DMS 273 (cell line): Measurements from ENCODE around the gene LIPE.
"Not testable (repeated sequence)": the region's sequence is repeated elsewhere in the genome, so short reads cannot be mapped to it uniquely, and the experiment has no call there.

Experiments used
- DNase-seq: peaks from one replicate; lab custom pipeline; 2025; ENCODE audit not compliant: unreplicated experiment; lab: John Stamatoyannopoulos, UW

The LIPE gene

GRCh38 chr19:42427313-42427712 lies at the start of gene LIPE:
LIPE (minus strand) TSS chr19:42427388; CDS start chr19:42427149, 239 bp downstream.
- peak; percentile 40 for DNase-seq

GRCh38 chr19:42475366-42475765 lies 48.2 kb upstream of the LIPE start:
- DNase-seq = no peak

GRCh38 chr19:42474743-42475142 lies 47.6 kb upstream of the LIPE start:
- no peak for DNase-seq

- no peak for DNase-seq
Observed at GRCh38 chr19:42473686-42474085, 46.5 kb upstream of the LIPE start.

GRCh38 chr19:42472402-42473147 lies 45.4 kb upstream of the LIPE start:
- no peak for DNase-seq

- peak; percentile 16 for DNase-seq
Observed at GRCh38 chr19:42471554-42472249, 44.5 kb upstream of the LIPE start.

GRCh38 chr19:42469311-42470235 lies 42.4 kb upstream of the LIPE start:
- no peak for DNase-seq

GRCh38 chr19:42468273-42468796 lies 41.1 kb upstream of the LIPE start:
- peak; percentile 51 for DNase-seq

GRCh38 chr19:42467183-42467760 lies 40.1 kb upstream of the LIPE start:
- no peak for DNase-seq

- no peak for DNase-seq
Observed at GRCh38 chr19:42466521-42467182, 39.5 kb upstream of the LIPE start.

- no peak for DNase-seq
Observed at GRCh38 chr19:42465827-42466280, 38.7 kb upstream of the LIPE start.

GRCh38 chr19:42461700-42462324 lies 34.6 kb upstream of the LIPE start:
- no peak for DNase-seq

- DNase-seq = not testable (repeated sequence)
Observed at GRCh38 chr19:42461231-42461630, 34.0 kb upstream of the LIPE start.

- no peak for DNase-seq
Observed at GRCh38 chr19:42459926-42460325, 32.7 kb upstream of the LIPE start.

GRCh38 chr19:42455621-42456081 lies 28.5 kb upstream of the LIPE start:
- DNase-seq = no peak

GRCh38 chr19:42455086-42455485 lies 27.9 kb upstream of the LIPE start:
- no peak for DNase-seq

- no peak for DNase-seq
Observed at GRCh38 chr19:42452590-42452989, 25.4 kb upstream of the LIPE start.

GRCh38 chr19:42450314-42450934 lies 23.2 kb upstream of the LIPE start:
- peak; percentile 91 for DNase-seq

GRCh38 chr19:42448306-42448705 lies 21.1 kb upstream of the LIPE start:
- not testable (repeated sequence) for DNase-seq
